Fibroblast of gingiva (primary cell): Measurements from ENCODE around the gene BEND5.

Source experiments
- DNase-seq: peaks from one replicate; pipeline ENCODE4 v3.0.0-alpha.2; 2011; ENCODE audit warnings: low read depth

BEND5 gene

GRCh38 chr1:48765335-48765734 lies 11.4 kb downstream of the BEND5 start:
- no peak for DNase-seq

GRCh38 chr1:48761986-48762385 lies 14.7 kb downstream of the BEND5 start:
- peak; percentile 12 for DNase-seq

- peak; percentile 79 for DNase-seq
Observed at GRCh38 chr1:48761411-48761810, 15.3 kb downstream of the BEND5 start.

- peak; percentile 10 for DNase-seq
Observed at GRCh38 chr1:48760857-48761256, 15.8 kb downstream of the BEND5 start.

- DNase-seq: no peak
Observed at GRCh38 chr1:48758976-48759375, 17.7 kb downstream of the BEND5 start.

- no peak for DNase-seq
Observed at GRCh38 chr1:48757363-48757762, 19.3 kb downstream of the BEND5 start.

- no peak for DNase-seq
Observed at GRCh38 chr1:48756683-48757316, 19.9 kb downstream of the BEND5 start.

- DNase-seq: no peak
Observed at GRCh38 chr1:48753293-48753692, 23.4 kb downstream of the BEND5 start.

- DNase-seq: no peak
Observed at GRCh38 chr1:48750109-48750508, 26.6 kb downstream of the BEND5 start.

- DNase-seq: no peak
Observed at GRCh38 chr1:48749068-48749467, 27.6 kb downstream of the BEND5 start.

GRCh38 chr1:48746906-48747305 lies 29.8 kb downstream of the BEND5 start:
- no peak for DNase-seq

- no peak for DNase-seq
Observed at GRCh38 chr1:48744032-48744431, 32.7 kb downstream of the BEND5 start.

GRCh38 chr1:48743480-48743879 lies 33.2 kb downstream of the BEND5 start:
- no peak for DNase-seq

GRCh38 chr1:48741380-48741779 lies 35.3 kb downstream of the BEND5 start:
- DNase-seq: peak; percentile 54

GRCh38 chr1:48740621-48741020 lies 36.1 kb downstream of the BEND5 start:
- no peak for DNase-seq

GRCh38 chr1:48739091-48739490 lies 37.6 kb downstream of the BEND5 start:
- no peak for DNase-seq

GRCh38 chr1:48738356-48738755 lies 38.3 kb downstream of the BEND5 start:
- no peak for DNase-seq

GRCh38 chr1:48735796-48736195 lies 40.9 kb downstream of the BEND5 start:
- no peak for DNase-seq

GRCh38 chr1:48730164-48730910 lies 46.4 kb downstream of the BEND5 start:
- no peak for DNase-seq

- DNase-seq: no peak
Observed at GRCh38 chr1:48728584-48728983, 48.1 kb downstream of the BEND5 start.

GRCh38 chr1:48726557-48727215 lies 50.0 kb downstream of the BEND5 start:
- DNase-seq: no peak

GRCh38 chr1:48726139-48726538 lies 50.6 kb downstream of the BEND5 start:
- no peak for DNase-seq

- DNase-seq: peak; percentile 13
Observed at GRCh38 chr1:48725341-48726046, 51.2 kb downstream of the BEND5 start.
